ENCODE measurements around the gene FBXL4.

FBXL4 gene

DNA sequence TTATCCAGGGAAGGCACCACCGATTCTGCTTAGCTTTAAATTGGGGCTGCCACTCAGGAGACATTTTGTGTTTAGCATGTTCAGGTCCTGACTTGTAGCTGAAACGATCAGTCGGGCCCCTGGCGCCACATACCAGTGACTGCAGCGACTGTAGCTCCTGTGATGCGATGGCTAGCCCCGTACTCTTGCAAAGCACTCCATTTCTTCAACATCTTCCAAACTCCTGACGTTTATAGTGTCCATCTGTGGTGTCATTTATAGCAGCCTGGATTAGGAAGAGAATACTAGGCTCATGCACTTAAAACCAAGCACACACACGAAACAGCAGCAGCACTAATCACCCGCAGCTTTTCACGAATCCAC is 100.3 kb downstream of the FBXL4 start:
- Histone ChIP-seq H3K27me3 (ENCODE audit: control insufficient read depth in 1 of 2, insufficient read depth in 2 of 2, low read length in 2 of 2) (peaks cover 57 to 68% of the 10 kb centered on the region in 2 donors), H3K9ac (ENCODE audit: low read length in 2 of 2) (no peak overlapping the region), H3K27ac (ENCODE audit: low read length) (no peak overlapping the region), H3K4me3 (ENCODE audit: low read length in 2 of 2) (no peak overlapping the region), H3K4me1 (ENCODE audit: control insufficient read depth, insufficient read depth, low read length) (peaks cover 11% of the 10 kb centered on the region), H3K36me3 (ENCODE audit: control insufficient read depth in 2 of 2, insufficient read depth in 2 of 2, low read length in 2 of 2) (no peaks in the 10 kb centered on the region), H3K9me3 (ENCODE audit: control insufficient read depth in 2 of 2, low read length in 2 of 2) (no peaks in the 10 kb centered on the region)

- Histone ChIP-seq H3K36me3 (ENCODE audit: control insufficient read depth in 2 of 2, insufficient read depth in 2 of 2, low read length in 2 of 2) (no peaks in the 10 kb centered on the region), H3K9ac (ENCODE audit: low read length in 2 of 2) (no peak overlapping the region), H3K9me3 (ENCODE audit: control insufficient read depth in 2 of 2, low read length in 2 of 2) (no peaks in the 10 kb centered on the region), H3K4me1 (ENCODE audit: control insufficient read depth, insufficient read depth, low read length) (peaks cover 11% of the 10 kb centered on the region), H3K27me3 (ENCODE audit: control insufficient read depth in 1 of 2, insufficient read depth in 2 of 2, low read length in 2 of 2) (peaks cover 65 to 82% of the 10 kb centered on the region in 2 donors), H3K27ac (ENCODE audit: low read length) (no peak overlapping the region), H3K4me3 (ENCODE audit: low read length in 2 of 2) (no peak overlapping the region)
These were observed 101.7 kb downstream of the FBXL4 start for GRCh38 chr6:98846021-98846380.

GRCh38 chr6:98845211-98846020 is 102.3 kb downstream of the FBXL4 start:
- no peak overlapping the region for H3K9ac ChIP-seq (ENCODE audit: low read length in 2 of 2)
- H3K4me3 ChIP-seq (ENCODE audit: low read length in 2 of 2) = peak overlapping the region in 1 of 2 donors; percentile 47
- H3K36me3 ChIP-seq (ENCODE audit: control insufficient read depth in 2 of 2, insufficient read depth in 2 of 2, low read length in 2 of 2) = no peaks in the 10 kb centered on the region
- H3K4me1 ChIP-seq (ENCODE audit: control insufficient read depth, insufficient read depth, low read length) = peaks cover 11% of the 10 kb centered on the region
- H3K9me3 ChIP-seq (ENCODE audit: control insufficient read depth in 2 of 2, low read length in 2 of 2) = no peaks in the 10 kb centered on the region
- no peak overlapping the region for H3K27ac ChIP-seq (ENCODE audit: low read length)
- peaks cover 69 to 88% of the 10 kb centered on the region in 2 donors for H3K27me3 ChIP-seq (ENCODE audit: control insufficient read depth in 1 of 2, insufficient read depth in 2 of 2, low read length in 2 of 2)

DNA sequence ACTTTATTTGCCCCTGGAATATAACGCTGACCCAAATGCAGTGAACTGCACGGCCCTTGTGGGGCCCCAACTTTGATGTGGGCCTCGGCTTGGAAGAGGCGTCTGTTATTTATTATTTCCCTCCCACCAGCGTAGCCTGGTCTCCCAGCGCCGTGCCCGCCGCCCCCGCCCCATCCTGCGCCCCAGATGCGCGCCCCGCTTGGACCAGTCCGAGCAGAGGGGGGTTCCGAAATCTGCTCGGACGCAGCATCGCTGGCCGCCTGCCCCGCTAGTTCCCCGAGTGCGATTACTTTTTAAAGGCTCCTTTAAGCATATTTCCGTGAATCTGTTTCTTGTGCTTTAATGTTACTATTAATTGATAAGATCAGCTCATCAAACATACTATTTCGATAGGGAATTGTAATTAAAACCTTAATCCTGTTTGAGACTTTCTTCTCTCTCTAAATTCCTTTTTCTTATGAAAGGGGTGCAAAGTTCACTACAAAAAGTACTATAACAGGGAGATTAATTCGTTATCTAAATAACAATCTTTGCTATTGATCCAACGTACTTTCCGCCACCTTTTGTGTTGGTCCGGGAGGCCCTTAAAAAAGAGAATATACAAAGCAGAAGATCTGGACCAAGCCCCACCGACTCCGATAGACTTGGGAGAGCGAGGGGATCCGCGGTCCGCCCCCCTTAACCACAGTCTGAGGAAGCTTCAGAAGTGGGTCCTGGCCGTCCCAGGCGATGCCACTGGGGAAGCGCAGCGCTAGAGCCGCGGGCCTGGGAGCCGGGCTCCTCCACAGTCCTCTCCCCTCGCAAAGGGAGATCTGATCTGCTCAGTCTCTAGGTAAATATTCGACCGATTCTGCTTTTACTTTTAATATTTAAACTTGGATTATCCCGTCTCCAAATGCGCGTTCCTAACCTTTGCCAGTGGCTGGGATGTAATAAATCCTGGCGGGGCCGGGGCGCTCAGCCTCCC is 103.2 kb downstream of the FBXL4 start:
- no peak overlapping the region for H3K9ac ChIP-seq (ENCODE audit: low read length in 2 of 2)
- peaks cover 78 to 92% of the 10 kb centered on the region in 2 donors for H3K27me3 ChIP-seq (ENCODE audit: control insufficient read depth in 1 of 2, insufficient read depth in 2 of 2, low read length in 2 of 2)
- peaks cover 11% of the 10 kb centered on the region for H3K4me1 ChIP-seq (ENCODE audit: control insufficient read depth, insufficient read depth, low read length)
- H3K4me3 ChIP-seq (ENCODE audit: low read length in 2 of 2) = peak overlapping the region in 1 of 2 donors; percentile 47
- H3K36me3 ChIP-seq (ENCODE audit: control insufficient read depth in 2 of 2, insufficient read depth in 2 of 2, low read length in 2 of 2) = no peaks in the 10 kb centered on the region
- no peak overlapping the region for H3K27ac ChIP-seq (ENCODE audit: low read length)
- no peaks in the 10 kb centered on the region for H3K9me3 ChIP-seq (ENCODE audit: control insufficient read depth in 2 of 2, low read length in 2 of 2)

GRCh38 chr6:98843271-98844243 is 104.2 kb downstream of the FBXL4 start:
- Histone ChIP-seq H3K9ac (ENCODE audit: low read length in 2 of 2) (no peak overlapping the region), H3K27me3 (ENCODE audit: control insufficient read depth in 1 of 2, insufficient read depth in 2 of 2, low read length in 2 of 2) (peaks cover 81 to 97% of the 10 kb centered on the region in 2 donors), H3K27ac (ENCODE audit: low read length) (no peak overlapping the region), H3K4me3 (ENCODE audit: low read length in 2 of 2) (no peak overlapping the region), H3K9me3 (ENCODE audit: control insufficient read depth in 2 of 2, low read length in 2 of 2) (no peaks in the 10 kb centered on the region), H3K36me3 (ENCODE audit: control insufficient read depth in 2 of 2, insufficient read depth in 2 of 2, low read length in 2 of 2) (no peaks in the 10 kb centered on the region), H3K4me1 (ENCODE audit: control insufficient read depth, insufficient read depth, low read length) (peaks cover 11% of the 10 kb centered on the region)

GRCh38 chr6:98842342-98843180 is 105.2 kb downstream of the FBXL4 start:
- no peak overlapping the region for H3K27ac ChIP-seq (ENCODE audit: low read length)
- H3K9me3 ChIP-seq (ENCODE audit: control insufficient read depth in 2 of 2, low read length in 2 of 2) = no peaks in the 10 kb centered on the region
- peaks cover 76 to 91% of the 10 kb centered on the region in 2 donors for H3K27me3 ChIP-seq (ENCODE audit: control insufficient read depth in 1 of 2, insufficient read depth in 2 of 2, low read length in 2 of 2)
- H3K36me3 ChIP-seq (ENCODE audit: control insufficient read depth in 2 of 2, insufficient read depth in 2 of 2, low read length in 2 of 2) = no peaks in the 10 kb centered on the region
- H3K4me1 ChIP-seq (ENCODE audit: control insufficient read depth, insufficient read depth, low read length) = peaks cover 5% of the 10 kb centered on the region
- H3K9ac ChIP-seq (ENCODE audit: low read length in 2 of 2) = no peak overlapping the region
- no peak overlapping the region for H3K4me3 ChIP-seq (ENCODE audit: low read length in 2 of 2)

- Histone ChIP-seq H3K27me3 (ENCODE audit: control insufficient read depth in 1 of 2, insufficient read depth in 2 of 2, low read length in 2 of 2) (peaks cover 76 to 91% of the 10 kb centered on the region in 2 donors), H3K36me3 (ENCODE audit: control insufficient read depth in 2 of 2, insufficient read depth in 2 of 2, low read length in 2 of 2) (no peaks in the 10 kb centered on the region), H3K9me3 (ENCODE audit: control insufficient read depth in 2 of 2, low read length in 2 of 2) (no peaks in the 10 kb centered on the region), H3K4me1 (ENCODE audit: control insufficient read depth, insufficient read depth, low read length) (peaks cover 5% of the 10 kb centered on the region), H3K9ac (ENCODE audit: low read length in 2 of 2) (no peak overlapping the region), H3K4me3 (ENCODE audit: low read length in 2 of 2) (no peak overlapping the region), H3K27ac (ENCODE audit: low read length) (no peak overlapping the region)
These were observed 106.0 kb downstream of the FBXL4 start for GRCh38 chr6:98841621-98842341.

DNA sequence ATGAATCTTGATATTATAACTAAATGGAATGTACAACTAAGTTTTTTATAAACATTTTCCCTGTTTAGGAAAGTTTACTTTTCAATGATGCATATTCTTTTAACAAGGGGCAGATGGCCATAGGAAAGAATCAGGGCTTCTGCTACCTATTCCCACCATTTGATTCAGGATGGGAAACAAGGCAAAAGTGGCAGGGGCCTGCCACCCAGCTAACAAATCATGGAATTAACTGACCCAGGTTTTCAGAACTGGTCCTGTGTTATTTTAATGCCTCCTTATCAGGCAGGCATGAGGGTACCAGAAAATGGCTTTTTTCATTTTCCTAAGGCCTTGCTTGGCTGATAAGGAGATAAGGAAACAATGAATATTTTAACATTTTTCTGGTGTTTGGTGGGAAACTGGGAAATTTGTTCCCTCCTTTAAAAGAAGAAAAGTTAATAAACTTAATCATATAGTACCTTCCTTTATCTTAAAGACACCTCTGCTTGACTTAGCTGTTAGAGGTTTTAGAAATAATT is 106.7 kb downstream of the FBXL4 start:
- Histone ChIP-seq H3K9ac (ENCODE audit: low read length in 2 of 2) (no peak overlapping the region), H3K27ac (ENCODE audit: low read length) (no peak overlapping the region), H3K9me3 (ENCODE audit: control insufficient read depth in 2 of 2, low read length in 2 of 2) (no peaks in the 10 kb centered on the region), H3K36me3 (ENCODE audit: control insufficient read depth in 2 of 2, insufficient read depth in 2 of 2, low read length in 2 of 2) (no peaks in the 10 kb centered on the region), H3K4me3 (ENCODE audit: low read length in 2 of 2) (no peak overlapping the region), H3K4me1 (ENCODE audit: control insufficient read depth, insufficient read depth, low read length) (peaks cover 5% of the 10 kb centered on the region), H3K27me3 (ENCODE audit: control insufficient read depth in 1 of 2, insufficient read depth in 2 of 2, low read length in 2 of 2) (peaks cover 76 to 93% of the 10 kb centered on the region in 2 donors)

DNA sequence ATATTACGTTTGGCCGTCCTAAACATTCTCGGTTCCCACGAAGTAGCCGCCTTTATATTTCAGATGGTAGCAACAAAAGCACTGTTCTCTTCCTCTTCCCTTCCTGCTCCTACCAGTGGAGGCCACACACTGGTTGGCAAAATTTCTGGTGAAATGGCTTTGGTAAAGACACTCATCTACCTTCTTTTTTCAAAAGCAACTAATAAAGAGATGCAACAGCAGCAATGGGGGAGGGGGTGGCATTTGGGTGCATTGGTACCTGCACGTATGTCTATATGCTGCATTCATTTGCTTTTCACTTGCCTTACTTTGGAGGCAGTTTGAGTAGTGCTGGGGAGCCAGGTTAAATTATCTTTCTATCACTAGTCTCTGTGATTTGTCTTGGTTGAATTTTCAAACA is 107.4 kb downstream of the FBXL4 start:
- Histone ChIP-seq H3K9ac (ENCODE audit: low read length in 2 of 2) (no peak overlapping the region), H3K36me3 (ENCODE audit: control insufficient read depth in 2 of 2, insufficient read depth in 2 of 2, low read length in 2 of 2) (no peaks in the 10 kb centered on the region), H3K27ac (ENCODE audit: low read length) (no peak overlapping the region), H3K4me3 (ENCODE audit: low read length in 2 of 2) (no peak overlapping the region), H3K4me1 (ENCODE audit: control insufficient read depth, insufficient read depth, low read length) (peaks cover 11% of the 10 kb centered on the region), H3K27me3 (ENCODE audit: control insufficient read depth in 1 of 2, insufficient read depth in 2 of 2, low read length in 2 of 2) (peaks cover 74 to 93% of the 10 kb centered on the region in 2 donors), H3K9me3 (ENCODE audit: control insufficient read depth in 2 of 2, low read length in 2 of 2) (no peaks in the 10 kb centered on the region)
